Measurements from ENCODE around the gene AFAP1.
A peak's percentile ranks its signal among the peaks of the same experiment; 100 is the strongest.

Gene AFAP1

DNA sequence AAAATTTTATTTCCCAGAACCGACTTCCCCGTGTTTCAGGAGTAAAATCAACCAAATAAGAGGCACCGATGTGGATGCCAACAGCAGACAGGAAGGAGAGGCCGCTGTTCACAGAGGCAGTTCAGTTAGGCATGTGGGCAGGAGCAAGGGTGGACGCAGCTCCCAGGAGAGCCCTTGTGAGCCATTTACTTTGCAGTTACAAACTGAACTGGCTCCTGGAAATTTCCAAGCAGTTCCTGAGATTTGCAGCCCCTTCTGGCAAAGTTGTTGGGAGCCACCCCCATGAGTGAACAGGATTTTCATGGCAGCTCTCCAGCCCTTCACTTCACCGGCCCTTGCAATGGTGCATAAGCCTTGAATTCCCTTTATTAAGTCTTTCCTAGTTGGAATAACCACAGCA lies 189.1 kb downstream of the AFAP1 start:
- peak; percentile 27 for DNase-seq

DNA sequence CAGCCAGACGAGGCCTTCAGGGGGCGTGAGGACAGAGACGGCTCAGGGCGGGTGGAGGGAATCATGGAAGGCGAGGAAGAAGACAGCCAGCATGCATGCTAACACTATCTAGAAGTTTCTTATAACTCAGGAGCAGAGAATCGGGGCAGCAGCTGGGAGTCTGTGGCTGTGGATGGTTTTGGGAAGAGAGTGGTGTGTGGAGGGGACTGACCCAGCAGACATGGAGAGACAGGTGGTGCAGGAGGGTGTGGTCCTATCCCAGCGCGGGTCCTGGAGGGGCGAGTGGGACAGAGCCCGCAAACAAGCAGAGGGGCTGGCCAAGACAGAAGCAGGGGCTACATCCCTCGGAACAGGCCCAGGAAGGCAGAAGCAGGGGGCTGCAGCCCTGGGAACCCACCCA lies 192.1 kb downstream of the AFAP1 start:
- no peak for DNase-seq

DNA sequence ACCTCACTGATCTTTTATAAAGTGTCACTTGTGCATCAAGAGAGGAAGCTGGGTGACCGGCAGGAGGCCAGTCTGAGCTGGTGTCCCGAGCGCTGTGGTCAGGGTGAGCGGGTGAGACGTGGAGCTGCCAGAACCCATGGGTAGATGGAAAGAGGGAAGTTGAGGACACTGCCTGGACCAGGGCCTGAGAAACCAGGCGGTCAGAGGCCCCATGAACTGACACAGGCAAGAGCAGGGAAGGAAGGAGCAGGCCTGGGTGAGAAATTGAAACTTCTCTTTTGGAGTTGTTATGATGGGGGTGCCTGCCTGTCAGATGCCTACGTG lies 192.6 kb downstream of the AFAP1 start:
- DNase-seq, result no peak

DNA sequence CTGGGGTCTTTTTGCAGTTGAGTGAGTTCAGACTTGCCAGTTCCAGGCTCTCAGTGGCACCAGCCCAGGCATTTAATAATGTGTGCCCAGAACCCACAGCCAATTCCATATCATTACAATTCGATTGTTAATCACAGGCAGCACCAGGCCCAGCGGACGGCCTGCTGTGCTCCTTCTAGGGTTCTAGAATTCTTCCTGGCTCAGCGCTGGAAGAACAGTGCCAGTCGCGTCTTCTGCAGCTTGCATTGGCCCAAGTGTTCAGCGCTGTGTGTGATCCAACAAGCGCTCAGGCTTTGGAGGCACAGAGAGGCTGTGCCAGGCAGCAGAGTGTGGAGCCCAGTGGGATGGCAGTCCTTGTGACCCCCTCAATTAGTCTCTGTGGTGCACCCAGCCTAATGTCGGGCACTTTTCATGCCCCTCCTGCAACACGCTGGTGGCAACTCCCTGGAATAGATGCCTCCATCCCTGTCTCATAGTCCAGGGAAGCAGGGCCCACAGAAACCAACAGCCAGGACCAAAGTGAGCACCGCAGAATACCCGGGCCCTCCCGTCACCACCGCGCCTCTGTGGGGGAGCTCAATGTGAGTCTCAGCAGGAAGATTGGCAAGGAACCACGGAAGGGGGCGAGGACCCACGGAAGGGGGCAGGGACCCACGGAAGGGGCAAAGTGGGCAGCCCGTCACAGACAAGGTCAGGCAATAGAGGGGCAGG lies 193.2 kb downstream of the AFAP1 start:
- DNase-seq, result no peak

DNA sequence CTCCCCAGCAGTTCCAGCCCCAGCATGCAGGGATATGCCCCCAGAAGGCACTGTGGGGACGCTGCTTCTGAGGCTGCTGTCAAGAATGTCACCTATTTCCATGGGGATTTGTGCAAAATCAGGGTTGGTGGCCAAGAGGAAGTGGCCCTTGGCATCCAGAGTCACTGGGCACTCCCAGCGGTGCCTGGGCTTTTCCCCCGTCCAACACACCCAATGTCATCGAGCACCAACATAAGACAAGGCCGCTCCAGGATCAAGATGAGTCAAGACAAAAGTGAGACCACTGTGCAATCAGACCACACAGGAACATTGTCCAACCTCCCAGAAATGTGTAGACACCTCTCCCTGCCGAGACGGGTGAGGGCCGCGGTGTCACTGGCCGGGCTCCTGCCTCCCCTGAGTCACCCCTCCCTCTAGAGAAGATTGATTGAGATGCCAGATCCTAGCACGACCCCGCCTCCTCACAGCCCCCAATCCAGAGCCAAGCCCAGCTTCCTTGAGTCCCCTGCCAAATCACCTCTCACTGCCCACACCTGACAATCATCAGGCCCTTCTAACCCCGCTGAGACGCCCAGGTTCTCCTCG lies 194.3 kb downstream of the AFAP1 start:
- no peak for DNase-seq

DNA sequence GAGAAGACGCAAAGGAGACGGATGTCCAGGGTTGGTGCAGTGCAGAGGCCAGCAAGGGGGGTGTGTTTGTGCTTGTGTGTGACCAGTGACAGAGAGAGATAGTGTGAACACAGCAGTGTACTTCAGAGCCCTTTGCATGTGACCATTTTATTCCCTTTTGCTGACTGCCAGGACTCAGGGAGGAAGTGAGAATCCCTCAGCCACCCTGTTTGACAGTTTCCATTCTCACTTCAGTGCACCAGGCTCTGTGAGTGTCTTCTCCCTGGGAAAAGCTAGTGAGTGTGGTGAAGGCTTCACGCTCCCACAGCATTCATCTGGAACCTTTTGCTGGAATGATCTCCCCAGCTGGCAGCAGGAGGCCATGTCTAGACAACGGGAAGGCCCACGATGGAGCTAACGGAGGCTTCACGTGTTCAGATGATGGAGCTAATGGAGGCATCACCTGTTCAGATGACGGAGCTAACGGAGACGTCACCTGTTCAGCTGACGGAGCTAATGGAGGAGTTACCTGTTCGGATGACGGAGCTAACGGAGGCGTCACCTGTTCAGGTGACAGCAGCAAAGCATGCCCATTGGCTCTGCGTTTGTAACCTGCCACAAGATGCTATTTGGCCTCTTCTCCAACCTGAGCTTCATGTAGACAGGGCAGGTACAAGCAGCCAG lies 195.4 kb downstream of the AFAP1 start:
- DNase-seq, result no peak

DNA sequence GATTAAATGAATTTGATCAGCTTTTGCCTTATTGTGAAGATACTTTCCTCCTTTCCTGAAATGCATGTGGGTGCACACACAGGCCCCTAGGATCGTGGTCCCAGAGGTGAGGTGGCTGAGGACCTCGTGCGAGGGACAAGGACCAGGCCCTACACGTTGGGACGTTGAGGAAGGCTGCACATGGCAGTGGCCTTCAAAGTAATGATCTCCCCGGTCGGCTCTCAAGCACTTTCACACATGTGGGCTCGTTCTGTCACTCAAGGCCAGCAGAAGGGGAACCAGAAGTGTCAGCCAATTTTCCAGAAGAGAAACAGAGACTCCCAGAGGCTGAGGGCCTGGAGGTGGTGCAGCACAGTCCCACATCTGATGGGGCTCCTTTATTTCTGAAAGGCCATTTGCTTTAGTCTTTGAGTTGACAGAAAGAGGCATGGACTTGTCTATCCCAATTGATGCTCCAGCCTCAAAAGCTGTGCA lies 196.8 kb downstream of the AFAP1 start:
- DNase-seq, result no peak

DNA sequence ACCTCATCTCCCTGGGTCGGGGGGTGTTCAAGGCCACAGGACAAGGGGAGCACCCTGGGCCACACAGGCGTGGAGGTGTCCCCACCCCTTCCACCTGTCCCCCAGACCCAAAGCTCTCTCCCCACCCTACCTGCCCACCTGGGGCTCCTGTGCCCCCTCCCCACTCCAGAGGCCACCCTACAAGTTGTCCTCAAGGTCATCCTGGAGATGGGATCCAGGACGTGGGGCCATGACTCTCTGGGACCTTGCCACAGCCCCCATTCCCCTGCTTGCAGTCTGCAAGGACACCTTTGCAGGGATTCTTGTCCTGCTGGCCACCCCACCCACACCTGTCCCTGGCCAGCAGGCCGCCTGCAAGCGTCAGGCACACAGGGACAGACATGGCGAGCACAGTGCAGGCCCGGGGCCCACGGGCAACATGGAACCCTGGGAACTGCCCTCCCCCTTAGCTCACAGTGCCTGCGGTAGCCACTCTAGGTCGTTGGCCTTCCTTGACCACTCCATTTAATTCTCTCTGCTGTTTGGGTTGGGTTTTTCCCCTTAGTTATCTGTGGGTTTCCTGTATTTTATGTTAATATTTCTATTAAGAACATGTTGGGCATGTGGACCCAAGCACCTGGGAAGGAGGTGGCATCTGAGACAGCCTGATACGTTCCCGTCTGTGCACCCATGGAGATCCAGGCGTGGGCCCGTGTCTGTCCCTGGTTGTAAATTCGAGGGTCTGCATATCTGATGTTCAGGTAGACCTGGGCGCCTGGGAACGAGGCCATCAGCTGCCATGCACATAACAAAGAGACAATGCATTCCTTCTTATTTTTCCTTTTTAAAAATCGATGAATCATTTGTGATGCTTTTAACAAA lies 197.5 kb downstream of the AFAP1 start:
- no peak for DNase-seq

DNA sequence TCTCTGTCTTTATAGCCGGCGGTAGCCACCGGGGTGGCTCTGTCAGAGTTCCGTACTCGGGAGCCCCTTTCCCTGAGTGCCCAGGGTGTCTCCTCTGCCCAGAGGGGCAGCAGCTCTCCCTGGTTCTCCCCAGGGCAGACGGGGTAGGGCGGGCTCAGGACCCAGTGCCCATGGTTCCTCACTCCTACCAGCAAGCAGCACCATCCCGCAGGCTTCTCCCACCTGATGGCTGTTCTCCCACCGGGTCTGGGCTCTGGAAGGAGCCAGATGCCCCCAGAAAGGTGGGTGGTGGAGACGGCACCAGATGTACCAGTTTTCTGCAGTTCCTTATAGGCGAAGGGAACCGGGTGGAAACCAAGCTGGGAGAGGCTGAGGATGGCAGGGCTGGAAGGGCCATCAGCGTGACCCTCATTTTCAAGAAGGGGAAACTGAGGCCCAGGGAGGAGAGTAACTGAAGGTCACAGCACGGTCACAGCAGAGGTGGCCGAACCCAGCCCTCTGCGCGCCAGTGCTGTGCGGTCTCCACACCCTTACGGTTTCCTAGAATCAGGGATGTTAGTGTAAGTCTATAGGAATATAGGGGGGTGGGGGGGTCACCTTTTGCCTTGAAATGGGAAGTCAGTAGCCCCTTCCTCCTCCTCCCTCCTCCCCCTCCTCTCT lies 198.7 kb downstream of the AFAP1 start:
- no peak for DNase-seq

DNA sequence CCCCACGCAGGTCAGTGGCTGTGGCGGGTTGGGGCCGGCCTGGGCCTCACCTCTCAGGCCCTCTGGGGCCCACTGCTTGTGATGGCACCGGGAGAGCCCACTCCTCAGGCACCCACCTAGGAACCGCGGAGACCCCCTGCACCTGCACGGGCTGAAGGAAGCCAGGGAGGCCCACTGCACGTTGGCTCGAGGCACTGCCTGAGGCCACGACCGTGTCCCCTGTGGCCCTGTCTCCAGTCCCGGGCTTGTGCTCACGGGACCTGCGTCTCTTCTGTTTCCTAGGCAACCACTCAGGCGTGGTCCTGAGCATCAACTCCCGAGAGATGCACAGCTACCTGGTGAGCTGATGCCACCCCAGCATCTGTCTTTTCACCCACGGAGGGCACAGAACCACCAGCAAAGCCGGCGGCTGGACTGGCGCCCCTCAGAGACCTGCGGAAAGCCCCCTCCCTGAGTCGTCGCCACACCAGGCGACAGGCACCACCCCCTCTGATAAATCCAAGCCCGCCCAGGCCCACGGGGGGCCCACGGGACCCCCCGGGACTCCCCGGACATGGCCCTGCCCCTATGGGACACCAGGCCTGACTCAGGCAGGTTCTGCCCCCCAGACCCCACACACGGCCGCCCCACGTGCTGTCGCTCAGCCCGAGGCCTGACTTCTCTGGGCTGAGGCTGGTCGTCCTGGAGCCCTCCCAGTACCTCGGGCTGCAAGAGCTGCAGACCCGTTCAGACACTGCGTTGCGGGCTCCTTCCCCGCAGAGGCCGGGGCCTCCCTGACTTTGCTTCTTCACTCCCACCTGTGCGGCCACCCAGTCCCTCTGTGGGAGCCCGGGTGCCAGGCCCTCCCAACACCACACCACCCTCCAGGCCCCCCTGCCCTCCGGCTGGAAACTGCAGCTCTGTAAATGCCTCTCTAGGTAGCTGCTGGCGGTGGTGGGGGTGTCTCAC lies 199.5 kb downstream of the AFAP1 start:
- no peak for DNase-seq

DNA sequence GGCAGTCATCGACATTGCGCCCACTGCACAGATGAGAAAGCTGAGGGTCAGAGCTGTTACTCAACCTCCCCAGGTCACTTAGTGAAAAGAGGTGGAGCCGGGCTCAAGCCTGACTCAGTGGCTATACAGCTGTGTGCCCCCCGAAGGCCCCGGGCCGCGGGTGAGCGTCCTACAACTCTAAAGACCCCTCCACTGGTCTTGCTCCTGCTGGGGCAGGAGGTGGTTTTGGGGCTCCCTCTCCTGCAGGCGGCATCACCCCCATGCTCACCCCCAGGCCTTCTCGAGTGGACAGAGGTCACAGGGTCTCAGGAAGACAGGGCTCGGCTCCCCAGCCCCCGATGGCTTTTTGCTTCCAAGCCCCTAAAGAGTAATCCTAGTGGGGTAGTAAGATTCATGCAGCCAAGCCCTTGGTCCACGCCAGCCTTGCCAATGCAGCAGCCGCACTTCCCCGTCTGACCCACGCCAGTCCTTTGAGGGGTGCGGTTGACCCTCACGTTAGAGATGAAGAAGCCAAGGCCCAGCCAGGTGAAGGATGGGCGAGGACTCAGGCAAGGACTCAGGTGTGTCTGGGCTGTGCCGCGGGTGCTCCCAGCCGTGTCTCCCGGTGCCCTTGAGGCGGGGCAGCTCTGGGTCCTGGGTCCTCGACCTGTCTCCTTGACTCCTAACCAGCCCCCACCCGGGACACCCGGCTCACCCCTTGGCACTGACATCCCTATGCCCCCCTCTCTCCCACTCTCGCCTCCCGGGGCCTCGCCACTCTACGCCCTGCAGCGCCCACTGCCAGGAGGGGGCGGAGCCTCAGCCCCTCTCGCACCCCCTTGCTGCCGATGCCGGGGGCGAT lies 200.4 kb downstream of the AFAP1 start:
- DNase-seq, result no peak

DNA sequence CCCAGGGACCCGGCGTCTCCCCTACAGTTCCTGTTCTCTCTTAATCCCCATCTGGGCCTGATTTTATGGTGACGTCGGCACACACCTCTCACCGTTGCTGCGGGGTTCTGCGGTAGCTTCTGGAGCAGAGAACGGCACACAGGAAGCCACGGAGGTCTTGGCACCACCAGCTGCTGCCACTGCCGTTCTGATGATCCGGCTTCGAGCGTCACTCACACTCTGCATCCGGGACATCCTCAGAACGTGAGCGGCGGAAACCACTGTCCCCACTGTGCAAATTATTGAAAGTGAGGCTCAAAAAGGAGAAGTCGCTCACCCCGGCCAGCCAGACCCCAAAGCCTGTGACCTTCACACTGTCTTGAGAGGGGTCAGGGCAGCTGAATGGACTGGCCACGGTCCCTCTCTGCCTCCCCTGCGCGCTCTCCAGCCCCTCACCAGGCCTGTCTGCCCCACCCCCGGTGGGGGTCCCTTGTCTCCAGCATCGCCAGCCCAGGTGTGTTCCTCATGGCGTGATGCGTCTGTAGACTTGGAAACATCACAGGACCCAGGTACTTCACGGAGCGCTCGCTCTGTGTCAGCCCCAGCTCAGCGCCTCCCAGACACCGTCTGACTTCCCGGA lies 201.1 kb downstream of the AFAP1 start:
- no peak for DNase-seq

DNA sequence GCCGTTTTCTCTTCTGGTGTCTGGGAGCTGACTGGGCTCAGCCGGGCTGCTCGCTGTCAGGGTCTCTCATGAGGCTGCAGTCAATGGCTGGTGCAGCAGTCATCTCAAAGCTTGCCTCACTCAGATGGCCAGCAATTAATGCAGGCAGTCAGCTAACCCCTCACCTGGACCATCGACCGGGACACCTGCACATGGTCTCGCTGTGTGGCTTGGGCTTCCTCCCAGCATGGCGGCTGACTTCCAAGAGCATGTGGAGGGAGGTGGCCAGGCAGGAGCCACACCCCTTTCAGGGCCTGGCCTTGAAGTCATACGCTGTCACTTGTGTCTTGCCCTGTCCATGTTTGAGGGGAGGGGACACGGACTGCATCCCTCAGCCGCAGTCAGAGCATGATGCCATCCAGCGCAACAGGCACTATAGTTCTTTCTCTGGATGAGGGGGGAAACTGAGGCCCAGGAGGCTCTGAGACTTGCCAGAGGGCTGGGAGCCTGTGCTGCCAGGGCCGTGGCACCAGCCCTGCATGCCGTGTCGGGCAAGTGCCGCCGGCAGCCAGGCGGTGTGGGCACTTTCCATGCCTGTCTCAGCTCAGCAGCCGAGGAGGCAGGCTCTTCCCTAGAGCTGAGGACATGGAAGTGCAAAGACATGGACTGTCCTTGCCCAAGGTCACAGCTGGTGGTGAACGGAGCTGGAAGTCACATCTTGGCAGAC lies 201.8 kb downstream of the AFAP1 start:
- DNase-seq, result no peak

DNA sequence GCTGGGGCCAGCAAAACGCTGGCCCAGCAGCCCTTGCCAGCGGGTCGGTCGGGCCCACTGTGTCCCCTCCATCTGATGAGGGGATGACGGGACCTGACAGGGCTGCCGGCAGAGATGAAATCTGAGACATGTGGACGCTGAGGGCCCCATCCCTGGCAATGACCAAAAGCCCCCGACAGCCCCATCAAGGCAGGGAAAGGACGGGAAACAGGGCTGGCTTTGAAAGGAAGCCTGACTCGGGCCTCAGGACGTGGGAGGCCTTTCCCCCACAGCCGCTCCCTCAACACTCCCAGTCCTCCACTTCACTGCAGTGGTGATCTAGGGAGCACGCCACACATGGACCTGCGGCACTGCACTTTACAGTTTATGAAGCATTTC lies 202.4 kb downstream of the AFAP1 start:
- no peak for DNase-seq

DNA sequence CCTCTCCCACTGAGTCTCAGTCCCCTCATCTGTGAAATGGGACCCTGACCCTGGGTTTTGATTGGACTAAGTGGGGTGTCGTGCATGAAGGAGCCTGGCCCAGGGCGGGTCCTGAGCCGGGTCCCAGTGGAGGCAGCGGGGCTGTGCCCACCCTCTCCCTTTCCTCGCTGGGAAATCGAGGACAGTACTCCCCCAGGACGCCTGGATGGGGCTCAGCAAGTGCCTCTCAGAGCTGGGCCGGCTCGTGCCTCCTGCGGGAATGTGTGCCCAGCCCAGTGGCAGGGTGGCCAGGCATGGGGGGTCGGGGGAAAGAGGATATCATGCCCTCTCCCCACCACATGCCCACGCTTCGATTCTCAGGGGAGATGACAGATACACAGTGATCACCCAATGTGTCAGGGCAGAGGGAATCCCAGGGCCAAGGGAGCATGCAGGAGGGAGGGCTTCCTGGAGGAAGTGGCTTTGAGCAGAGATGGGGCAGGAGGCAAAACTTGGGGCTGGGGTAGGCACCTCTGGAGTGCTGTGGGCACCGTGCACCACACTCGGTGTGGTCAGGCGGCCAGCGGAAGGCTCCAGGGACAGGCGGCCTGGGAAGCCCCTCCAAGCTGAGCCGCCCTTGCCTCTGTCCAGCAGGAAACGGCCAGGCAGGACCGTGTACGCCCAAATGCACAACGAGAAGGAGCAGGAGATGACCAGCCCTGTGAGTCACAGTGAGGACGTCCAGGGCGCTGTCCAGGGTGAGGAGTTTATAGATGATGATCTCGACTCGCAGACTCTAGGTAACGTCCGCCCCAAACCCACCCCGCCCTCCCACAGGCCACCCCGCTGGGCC lies 203.0 kb downstream of the AFAP1 start:
- DNase-seq, result no peak

DNA sequence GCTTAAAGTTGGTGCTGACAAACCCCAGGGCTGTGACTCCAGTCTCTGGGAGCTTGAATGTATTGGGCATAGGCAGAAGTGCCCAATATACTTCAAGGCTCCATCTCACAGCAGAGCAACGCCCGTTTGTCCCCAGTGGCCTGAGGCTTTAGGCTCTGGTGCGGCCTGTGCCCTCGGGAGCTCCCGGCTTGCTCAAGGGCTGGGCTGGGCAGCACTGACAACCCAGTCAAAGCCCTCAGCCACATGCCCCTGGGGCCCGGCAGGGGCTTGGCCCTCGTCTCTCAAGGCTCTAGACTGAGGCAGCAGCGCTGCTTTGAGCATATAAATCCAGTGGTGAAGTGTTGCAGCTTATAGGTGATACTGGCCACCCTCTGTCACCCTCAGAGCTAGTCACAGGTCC lies 203.7 kb downstream of the AFAP1 start:
- DNase-seq, result no peak

DNA sequence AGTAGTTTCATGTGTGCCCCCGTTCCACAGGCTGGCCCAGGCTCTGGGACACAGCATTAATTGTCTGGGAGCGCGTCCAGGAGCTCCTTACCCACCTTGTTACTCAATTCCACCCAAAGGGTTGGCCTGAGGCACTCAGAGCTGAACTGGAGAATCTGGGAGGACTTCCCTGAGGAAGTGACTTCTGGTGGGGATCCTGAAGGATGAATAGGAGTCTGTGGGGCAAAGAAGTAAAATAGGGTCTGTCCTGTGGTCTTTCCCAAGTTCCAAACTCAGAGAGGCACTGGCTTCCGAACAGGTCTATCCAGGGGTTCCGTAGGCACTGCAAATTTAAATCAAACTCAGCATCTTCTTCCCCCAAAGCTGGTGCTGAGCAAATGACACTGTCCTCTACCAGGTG lies 204.3 kb downstream of the AFAP1 start:
- no peak for DNase-seq

DNA sequence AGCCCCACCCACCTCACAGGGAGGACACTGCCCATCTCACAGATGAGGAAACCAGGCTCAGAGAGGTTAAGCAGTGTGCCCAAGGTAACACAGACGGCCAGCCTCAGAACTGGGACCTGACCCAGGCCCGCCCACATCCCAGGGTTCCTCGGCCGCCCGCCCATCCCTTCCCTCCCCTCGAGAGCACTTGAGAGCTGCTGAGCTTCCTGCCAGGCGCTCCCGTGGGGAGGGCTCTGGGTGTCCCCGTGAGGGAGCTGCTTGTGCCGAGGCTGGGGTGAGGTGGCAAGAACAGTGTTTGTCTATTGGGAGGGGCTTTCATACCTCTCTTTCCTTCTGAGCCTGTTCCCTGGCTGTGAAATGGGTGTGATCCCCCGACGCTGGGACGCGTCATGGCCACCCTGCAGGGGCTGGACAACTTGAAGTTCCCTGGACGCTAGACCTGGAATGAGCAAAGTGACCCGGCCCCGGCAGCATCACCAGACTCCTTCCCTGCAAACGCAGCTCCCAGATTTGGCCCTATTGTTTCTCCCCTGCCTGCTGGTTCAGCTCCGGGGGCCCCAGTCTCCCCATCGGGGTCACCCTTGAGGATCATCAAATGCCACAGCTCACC lies 204.9 kb downstream of the AFAP1 start:
- DNase-seq, result no peak
